Heart left ventricle (tissue), 13 donors: ENCODE measurements around the gene OPN3.

Experiments used
- CTCF ChIP-seq, 12 donors: fragments of 200-600 bp; sonication (generic) in 4 of 12; IDR thresholded peaks; one replicate each; pipeline versions ENCODE4 v1.5.0 to v1.8.0; 2018 to 2022; ENCODE audit warnings: antibody characterized with exemption in 12 of 12, mild to moderate bottlenecking in 5 of 12
- POLR2A ChIP-seq, 2 donors: fragments of 450-650 bp; IDR thresholded peaks; one replicate each; pipeline ENCODE4 v1.6.1; 2017; ENCODE audit warnings: antibody characterized with exemption in 2 of 2, mild to moderate bottlenecking in 2 of 2, moderate library complexity in 2 of 2
- donor health status: ischemic (EF 13 %, LVEDD 7.1; RV severe dilation, severe dysfunction).
- donor health status: DM: no; HTN: yes; CAD: no.
- donor health status: DM: no; HTN: no; CAD: no.
- donor health status: ischemic (EF 25% LVEDD 6.9; RV normal size, moderate dysfunction).
- donor health status: ischemic (EF 25% LVEDD 5.7; RV mildly dilated, moderate dysfunction).
- donor health status: ischemic (EF 35%, LVEDD 5.7; RV mildly dilated, moderate dysfunction).
- donor health status: nonischemic (EF 11% LVEDD 7.7; RV severe dilation, severe dysfunction).
- donor health status: DM: yes; HTN: yes; CAD: no.
- donor health status: PGD.
- donor health status: ischemic (EF 29% LVEDD 5.4; RV normal size, mild dysfunction).
- donor health status: nonischemic (EF 23%, LVEDD 6.1; RV moderate dilation, normal function).

GRCh38 chr1:241607497-241607896 lies 32.7 kb downstream of the OPN3 start:
- TF ChIP-seq CTCF (IDR thresholded peaks at IDR 0.05): no peak
- TF ChIP-seq POLR2A (IDR thresholded peaks at IDR 0.05): no peak
